Mucosa of descending colon (tissue), 3 donors: ENCODE data around the gene STEAP3. TPM values are rescaled to one million over a fixed set of nuclear protein-coding genes. Genes with fewer than 3 reads are reported as not detected.

ENCODE experiments used
- ATAC-seq: fragments of 200-7000 bp; cut with Tn5 transposase; one replicate; pipeline ENCODE4 v1.9.1; 2020; ENCODE audit warnings: mild to moderate bottlenecking, moderate library complexity
- DNase-seq, 3 donors: peaks; one replicate each; pipeline ENCODE4 v3.0.0-alpha.2; 2020
- H3K36me3 ChIP-seq: fragments of 200-600 bp; one replicate; pipeline ENCODE4 v1.8.0; 2021; ENCODE audit warnings: low read depth, mild to moderate bottlenecking
- H3K4me1 ChIP-seq: fragments of 200-600 bp; one replicate; pipeline ENCODE4 v1.8.0; 2021; ENCODE audit warnings: low read depth, mild to moderate bottlenecking
- H3K4me3 ChIP-seq: fragments of 200-600 bp; one replicate; pipeline ENCODE4 v1.8.0; 2021; ENCODE audit warnings: mild to moderate bottlenecking
- H3K9me3 ChIP-seq: fragments of 200-600 bp; one replicate; pipeline ENCODE4 v1.8.0; 2021; ENCODE audit warnings: mild to moderate bottlenecking
- intact Hi-C, 2 donors: fragments of 100-400 bp; cut with DNase I in 1 of 2; cut with micrococcal nuclease in 1 of 2; formaldehyde crosslinking; loops; one replicate each; pipeline versions ENCODE4 v1.11.0 to v1.11.1; 2022; cut with DNase I, micrococcal nuclease
- total RNA-seq, 3 donors: library from RNA; stranded (reverse); fragmentation: NEBNext Ultra II Directional in 2 of 3; extraction: Animal tissue kit (Norgen Biotek cat#: 25700) in 2 of 3; gene quantifications; one replicate each; pipeline versions ENCODE4 v1.2.1 to v1.2.4, GENCODE V29; 2021 to 2023
- TF ChIP-seq, protein P1 (sequence below): fragments of 200-600 bp; IDR thresholded peaks from one replicate; pipeline ENCODE4 v1.8.0; 2022; ENCODE audit warnings: antibody characterized with exemption, mild to moderate bottlenecking
- donor health status: DM: no; HTN: no; CAD: no; lungs with moderate emphysema.
- donor health status: DM: no; HTN: no; CAD: no.
- donor health status: DM: no; HTN: yes; CAD: no.

STEAP3 gene
- total RNA-seq, 3 donors from 2014 or later: 13.9 to 28.9 (median 15.3) TPM

- DNase-seq (no peak), ATAC-seq (no peak)
- Histone ChIP-seq H3K9me3 (no peaks in the 10 kb centered on the region), H3K4me1 (peaks cover under 1% of the 10 kb centered on the region), H3K36me3 (no peaks in the 10 kb centered on the region), H3K4me3 (no peak overlapping the region)
- intact Hi-C loops: no loop called here
- TF ChIP-seq, protein P1, sequence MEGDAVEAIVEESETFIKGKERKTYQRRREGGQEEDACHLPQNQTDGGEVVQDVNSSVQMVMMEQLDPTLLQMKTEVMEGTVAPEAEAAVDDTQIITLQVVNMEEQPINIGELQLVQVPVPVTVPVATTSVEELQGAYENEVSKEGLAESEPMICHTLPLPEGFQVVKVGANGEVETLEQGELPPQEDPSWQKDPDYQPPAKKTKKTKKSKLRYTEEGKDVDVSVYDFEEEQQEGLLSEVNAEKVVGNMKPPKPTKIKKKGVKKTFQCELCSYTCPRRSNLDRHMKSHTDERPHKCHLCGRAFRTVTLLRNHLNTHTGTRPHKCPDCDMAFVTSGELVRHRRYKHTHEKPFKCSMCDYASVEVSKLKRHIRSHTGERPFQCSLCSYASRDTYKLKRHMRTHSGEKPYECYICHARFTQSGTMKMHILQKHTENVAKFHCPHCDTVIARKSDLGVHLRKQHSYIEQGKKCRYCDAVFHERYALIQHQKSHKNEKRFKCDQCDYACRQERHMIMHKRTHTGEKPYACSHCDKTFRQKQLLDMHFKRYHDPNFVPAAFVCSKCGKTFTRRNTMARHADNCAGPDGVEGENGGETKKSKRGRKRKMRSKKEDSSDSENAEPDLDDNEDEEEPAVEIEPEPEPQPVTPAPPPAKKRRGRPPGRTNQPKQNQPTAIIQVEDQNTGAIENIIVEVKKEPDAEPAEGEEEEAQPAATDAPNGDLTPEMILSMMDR: no peak
Observed at GRCh38 chr2:119245841-119246230, 22.2 kb downstream of the STEAP3 start.

- intact Hi-C loops: no loop called here
- no peaks in the 10 kb centered on the region for H3K9me3 ChIP-seq
- no peak overlapping the region for H3K4me3 ChIP-seq
- no peak for DNase-seq
- no peaks in the 10 kb centered on the region for H3K4me1 ChIP-seq
- H3K36me3 ChIP-seq: no peaks in the 10 kb centered on the region
- TF ChIP-seq, protein P1: no peak
- ATAC-seq: no peak
Observed at GRCh38 chr2:119246884-119247843, 23.5 kb downstream of the STEAP3 start.

- Histone ChIP-seq H3K4me1 (no peaks in the 10 kb centered on the region), H3K4me3 (no peak overlapping the region), H3K36me3 (no peaks in the 10 kb centered on the region), H3K9me3 (no peaks in the 10 kb centered on the region)
- TF ChIP-seq, protein P1: no peak
- intact Hi-C loops: no loop called here
- DNase-seq (no peak), ATAC-seq (no peak)
Observed at GRCh38 chr2:119247844-119248271, 24.2 kb downstream of the STEAP3 start.

DNA sequence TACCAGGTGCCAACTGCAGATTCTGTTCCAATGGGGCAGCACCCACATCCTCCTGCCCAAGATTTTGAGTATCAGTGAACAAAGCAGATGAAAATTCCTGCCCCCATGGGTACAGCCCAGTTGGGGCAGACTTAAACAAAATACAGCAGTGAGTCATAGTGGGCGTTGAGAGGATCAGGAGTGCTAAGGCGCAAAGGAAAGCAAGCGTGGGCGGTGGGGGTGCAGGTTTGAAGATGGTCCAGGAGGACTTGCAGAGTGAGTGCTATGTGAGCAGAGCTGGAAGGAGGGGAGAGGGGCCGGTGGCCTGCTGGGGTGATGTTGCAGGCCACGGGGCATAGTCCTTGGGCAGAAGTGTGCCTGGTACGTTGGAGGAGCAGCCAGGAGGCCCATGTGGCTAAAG is 24.7 kb downstream of the STEAP3 start:
- TF ChIP-seq, protein P1: no peak
- DNase-seq (no peak), ATAC-seq (no peak)
- no peak overlapping the region for H3K4me3 ChIP-seq
- no peaks in the 10 kb centered on the region for H3K4me1 ChIP-seq
- no peaks in the 10 kb centered on the region for H3K36me3 ChIP-seq
- intact Hi-C loops: no loop called here
- no peaks in the 10 kb centered on the region for H3K9me3 ChIP-seq

GRCh38 chr2:119248751-119249150 is 25.1 kb downstream of the STEAP3 start:
- no peak overlapping the region for H3K4me3 ChIP-seq
- no peaks in the 10 kb centered on the region for H3K9me3 ChIP-seq
- ATAC-seq: no peak
- no peaks in the 10 kb centered on the region for H3K4me1 ChIP-seq
- intact Hi-C loops: no loop called here
- no peak for DNase-seq
- H3K36me3 ChIP-seq: no peaks in the 10 kb centered on the region
- TF ChIP-seq, protein P1: no peak
